RWPE1 (cell line): ENCODE results near the gene KNL1.
"Not testable (repeated sequence)": the region's sequence is repeated elsewhere in the genome, so short reads cannot be mapped to it uniquely, and the experiment has no call there.

Experiments used
- CTCF ChIA-PET: fragments of 350-600 bp; sonication (Branson Sonifier 250); formaldehyde crosslinking; extraction: SDS; loops from one replicate; lab custom pipeline; 2021; lab: Yijun Ruan, JAX
- POLR2A ChIA-PET: fragments of 400-600 bp; formaldehyde crosslinking; extraction: SDS; loops from one replicate; lab custom pipeline; 2020; ENCODE audit warnings: antibody characterized with exemption; ENCODE audit not compliant: low non-redundant PET; lab: Yijun Ruan, JAX
- DNase-seq: peaks from one replicate; pipeline ENCODE4 v3.0.0; 2012; ENCODE audit warnings: low spot score
- H3K27ac ChIP-seq: fragments of 450-650 bp; 2 replicates; pipeline ENCODE4 v1.5.1; 2017
- CTCF ChIP-seq: fragments of 450-650 bp; conservative IDR thresholded peaks from 2 replicates; pipeline ENCODE4 v1.5.1; 2017; ENCODE audit warnings: low read depth, mild to moderate bottlenecking

The KNL1 gene

GRCh38 chr15:40680151-40680550 lies 86.1 kb downstream of the KNL1 start:
- no peak overlapping the region for H3K27ac ChIP-seq
- POLR2A ChIA-PET: no interaction called here
- DNase-seq: no peak
- TF ChIP-seq CTCF: no peak
- CTCF ChIA-PET: interaction anchor here (0.7 to 1.1 kb wide), 2 partner anchors 21 to 23 kb away, joined by 3 read pairs; no protein-coding TSS in a partner anchor

GRCh38 chr15:40680959-40681358 lies 86.9 kb downstream of the KNL1 start:
- CTCF ChIA-PET, H3K27ac ChIP-seq, DNase-seq, POLR2A ChIA-PET: not testable (repeated sequence)

GRCh38 chr15:40684381-40684780 lies 90.3 kb downstream of the KNL1 start:
- ChIA-PET POLR2A (no interaction called here), CTCF (no interaction called here)
- H3K27ac ChIP-seq: 0 out of 2 replicates have a peak overlapping the region, but pooled peaks have one; percentile 14
- TF ChIP-seq CTCF: no peak
- no peak for DNase-seq

- no peak for TF ChIP-seq CTCF
- POLR2A ChIA-PET: no interaction called here
- CTCF ChIA-PET: no interaction called here
- 0 out of 2 replicates have a peak overlapping the region, but pooled peaks have one; percentile 14 for H3K27ac ChIP-seq
- no peak for DNase-seq
Measured at GRCh38 chr15:40685376-40685775, 91.3 kb downstream of the KNL1 start.

- DNase-seq: no peak
- no peak for TF ChIP-seq CTCF
- H3K27ac ChIP-seq: no peak overlapping the region
- CTCF ChIA-PET: no interaction called here
- POLR2A ChIA-PET: interaction anchor here (0.6 kb wide), 1 partner anchor 675 kb away, joined by 3 read pairs; no protein-coding TSS in a partner anchor
Measured at GRCh38 chr15:40688932-40689799, 95.1 kb downstream of the KNL1 start.

GRCh38 chr15:40691737-40692136 lies 97.7 kb downstream of the KNL1 start:
- no peak for DNase-seq
- CTCF ChIA-PET: interaction anchor here (0.6 kb wide), 1 partner anchor 151 kb away, joined by 4 read pairs; no protein-coding TSS in a partner anchor
- no peak overlapping the region for H3K27ac ChIP-seq
- POLR2A ChIA-PET: no interaction called here
- no peak for TF ChIP-seq CTCF
